DMS 273 (cell line): ENCODE data around the gene LIMA1.
A peak's percentile ranks its signal among the peaks of the same experiment; 100 is the strongest.
"Not testable (repeated sequence)": the region's sequence is repeated elsewhere in the genome, so short reads cannot be mapped to it uniquely, and the experiment has no call there.

Experiments
- DNase-seq: peaks from one replicate; lab custom pipeline; 2025; ENCODE audit not compliant: unreplicated experiment; lab: John Stamatoyannopoulos, UW

Gene LIMA1

GRCh38 chr12:50188875-50189575 is 94.3 kb downstream of the LIMA1 start:
- no peak for DNase-seq

DNA sequence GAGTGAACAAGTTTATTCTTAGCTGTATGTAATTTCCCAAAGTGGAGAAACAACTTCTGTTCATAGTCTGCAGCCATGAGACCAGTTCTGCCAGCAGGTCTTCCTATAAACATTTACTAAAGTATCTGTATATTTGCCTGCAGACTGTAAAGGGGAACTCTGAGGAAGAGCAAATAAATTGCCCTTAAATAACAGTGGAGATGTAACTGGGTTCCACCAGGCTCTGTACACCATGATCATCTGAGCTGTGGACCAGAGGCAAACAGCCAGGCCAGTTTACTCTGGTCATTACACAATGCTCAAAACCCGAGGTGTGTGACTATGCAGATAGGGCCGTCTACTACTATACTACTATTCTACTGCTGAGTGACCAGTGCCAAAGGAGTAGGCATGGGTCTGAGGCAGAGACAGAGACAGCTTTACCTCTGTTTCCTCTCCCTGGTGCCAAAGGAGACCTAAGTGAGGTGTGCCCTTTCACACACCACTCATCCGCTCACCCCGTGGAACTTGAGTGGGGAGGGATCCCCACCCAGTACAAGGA is 95.0 kb downstream of the LIMA1 start:
- DNase-seq: no peak

DNA sequence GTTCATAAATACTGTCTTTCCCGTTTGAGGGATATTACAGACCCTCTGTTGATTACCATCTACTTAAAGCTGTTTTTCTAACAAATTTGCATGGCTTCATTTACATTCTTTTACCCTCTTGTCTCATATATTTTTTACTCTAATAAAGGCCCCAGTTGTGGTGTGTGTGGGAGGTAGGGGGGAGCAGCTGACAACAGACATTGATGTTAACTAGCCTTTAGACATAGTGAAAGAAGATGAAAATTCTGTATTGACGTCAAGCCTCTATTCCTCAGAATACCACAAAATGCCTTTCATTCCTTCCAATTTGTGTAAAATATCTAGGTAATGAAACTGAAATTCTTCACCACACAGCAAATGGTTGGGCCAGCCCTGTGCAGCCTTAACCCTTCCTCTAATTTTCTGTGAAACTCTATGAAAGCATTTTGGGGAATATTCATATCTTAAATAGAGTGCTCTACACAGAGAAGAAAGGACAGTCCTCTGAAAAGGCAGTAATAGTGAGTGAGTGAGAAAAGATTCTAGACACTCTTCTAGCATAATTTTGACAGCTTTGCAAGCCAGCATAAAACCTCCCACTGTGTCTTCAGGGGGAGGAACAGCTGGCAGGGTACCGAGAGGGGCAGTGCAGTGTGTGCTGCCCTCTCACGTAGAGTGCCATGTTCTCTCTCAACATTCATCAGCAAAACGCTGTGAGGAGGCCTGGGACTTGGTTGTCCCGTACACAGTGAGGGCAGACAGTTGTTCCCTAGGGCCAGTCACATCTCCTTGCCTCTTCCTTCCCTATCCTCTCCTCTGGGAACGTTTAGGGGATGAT is 96.0 kb downstream of the LIMA1 start:
- DNase-seq: peak; percentile 45

DNA sequence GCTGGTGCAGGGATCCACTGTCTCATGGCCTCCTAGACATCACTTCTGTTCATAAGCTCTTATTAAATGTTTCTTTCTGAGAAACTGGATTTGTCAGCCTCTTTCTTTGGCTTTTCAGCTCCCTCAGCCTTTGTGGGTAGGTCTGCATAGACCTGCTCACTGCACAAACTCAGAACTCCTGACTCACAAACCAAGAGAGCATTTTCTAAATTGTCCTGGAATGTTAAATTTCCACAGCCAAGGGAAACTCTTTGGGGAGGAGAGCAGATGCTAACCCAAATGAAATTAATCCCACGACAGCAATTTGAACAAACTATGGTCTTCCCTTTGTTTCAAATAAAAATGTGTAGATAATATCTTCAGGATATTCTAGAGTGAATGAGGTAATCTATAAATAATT is 96.6 kb downstream of the LIMA1 start:
- no peak for DNase-seq

- no peak for DNase-seq
Observed at GRCh38 chr12:50185970-50186663, 97.2 kb downstream of the LIMA1 start.

DNA sequence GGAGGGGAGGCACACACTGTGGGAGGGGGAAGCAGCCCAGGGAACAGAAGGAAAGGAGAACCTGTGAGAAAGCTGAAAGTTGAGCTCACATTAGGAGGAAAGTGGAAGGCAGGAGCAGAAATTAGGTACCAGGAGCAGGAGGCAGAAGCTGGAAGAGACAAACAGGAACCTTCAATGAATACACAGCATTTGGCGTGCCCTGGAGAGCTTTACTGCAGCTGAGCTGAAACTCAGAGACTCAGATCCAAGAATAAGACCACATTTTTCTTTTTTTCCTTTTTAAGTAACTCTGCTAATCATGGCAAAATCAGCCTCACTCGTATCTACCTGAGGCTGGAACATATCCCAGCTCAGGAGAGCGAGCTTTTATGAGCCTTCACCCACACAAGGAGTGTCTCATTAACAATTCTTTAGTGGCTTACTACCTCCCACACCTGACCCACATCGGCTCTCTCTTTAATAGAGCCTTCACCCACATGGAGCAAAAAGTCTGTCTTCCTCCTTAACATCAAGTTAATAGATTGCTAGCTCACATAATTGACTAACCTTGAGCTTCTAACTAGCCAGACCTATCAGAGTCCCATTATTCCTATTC is 97.9 kb downstream of the LIMA1 start:
- no peak for DNase-seq

DNA sequence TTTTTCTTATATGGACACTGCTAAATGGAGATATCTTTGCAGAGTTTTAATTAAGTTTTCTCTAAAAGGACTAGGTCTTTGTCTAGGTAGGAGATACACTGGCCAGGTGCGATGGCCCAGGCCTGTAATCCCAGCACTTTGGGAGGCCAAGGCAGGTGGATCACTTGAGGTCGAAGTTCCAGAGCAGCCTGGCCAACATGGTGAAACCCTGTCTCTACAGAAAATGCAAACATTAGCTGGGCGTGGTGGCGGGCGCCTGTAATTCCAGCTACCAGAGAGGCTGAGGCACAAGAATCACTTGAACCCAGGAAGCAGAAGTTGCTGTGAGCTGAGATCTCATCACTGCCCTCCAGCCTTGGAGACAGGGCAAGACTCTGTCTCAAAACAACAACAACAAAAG is 99.1 kb downstream of the LIMA1 start:
- DNase-seq: no peak

GRCh38 chr12:50182461-50182860 is 100.9 kb downstream of the LIMA1 start:
- DNase-seq: peak; percentile 10

- no peak for DNase-seq
Observed at GRCh38 chr12:50181691-50182090, 101.6 kb downstream of the LIMA1 start.

- no peak for DNase-seq
Observed at GRCh38 chr12:50175716-50176026, 107.6 kb downstream of the LIMA1 start.

- peak; percentile 80 for DNase-seq
Observed at GRCh38 chr12:50174971-50175715, 108.2 kb downstream of the LIMA1 start.

DNA sequence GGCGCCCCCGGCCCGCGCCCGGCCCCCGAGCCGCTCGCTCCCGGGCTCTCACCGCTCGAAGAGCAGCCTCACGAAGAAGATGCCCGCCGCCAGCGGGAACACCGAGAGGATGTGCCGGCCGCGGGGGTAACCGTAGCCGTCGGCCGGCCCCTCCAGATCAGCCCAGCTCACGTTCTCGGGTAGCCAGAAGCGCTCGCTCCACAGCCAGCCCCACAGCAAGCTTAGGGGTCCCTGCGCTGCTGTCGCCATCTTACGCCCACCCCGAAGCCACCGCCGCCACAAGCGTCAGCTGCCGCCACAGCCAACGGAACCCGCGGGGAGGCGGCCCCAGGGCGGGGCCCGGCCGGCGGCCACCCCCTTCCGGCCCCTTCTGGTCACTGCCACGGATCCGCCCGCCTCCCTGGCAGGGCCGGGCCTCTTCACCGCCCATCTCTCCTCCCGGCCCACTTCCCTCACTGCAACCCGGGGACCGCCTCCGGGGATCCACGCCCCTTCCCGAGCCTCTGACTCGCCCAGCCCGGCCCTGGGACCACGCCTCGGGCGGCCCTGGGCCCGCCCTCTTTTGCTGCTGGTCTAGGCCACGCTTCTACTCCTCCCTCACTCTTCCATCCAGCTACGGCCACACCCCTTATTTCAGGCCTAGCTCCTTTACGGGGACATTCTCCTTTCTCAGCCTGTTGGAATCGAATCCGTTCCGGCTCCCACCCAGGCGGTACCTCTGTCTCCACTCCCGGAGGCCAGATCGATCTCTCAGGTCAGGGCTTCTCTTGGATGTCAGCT is 116.1 kb downstream of the LIMA1 start, which contains the start of gene CERS5:
Gene CERS5 (minus strand): TSS at position 321 of the 780 bp plus-strand sequence. CDS start 72 bp downstream, at position 249.
- peak; percentile 98 for DNase-seq

- no peak for DNase-seq
Observed at GRCh38 chr12:50166799-50167048, 116.6 kb downstream of the LIMA1 start.

DNA sequence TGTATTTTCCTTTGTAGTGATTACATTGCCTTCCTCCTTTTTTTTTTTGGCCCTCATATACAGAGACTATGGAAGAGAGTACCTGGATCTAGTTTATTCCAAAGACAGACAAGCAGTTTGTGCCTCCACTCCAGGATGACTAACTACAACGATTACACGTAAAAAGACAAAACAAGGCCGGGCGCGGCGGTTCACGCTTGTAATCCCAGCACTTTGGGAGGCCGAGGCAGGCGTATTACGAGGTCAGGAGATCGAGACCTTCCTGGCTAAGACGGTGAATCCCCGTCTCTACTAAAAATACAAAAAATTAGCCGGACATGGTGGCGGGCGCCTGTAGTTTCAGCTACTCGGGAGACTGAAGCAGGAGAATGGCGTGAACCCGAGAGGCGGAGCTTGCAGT is 118.4 kb downstream of the LIMA1 start:
- DNase-seq: no peak

- no peak for DNase-seq
Observed at GRCh38 chr12:50162230-50162629, 121.1 kb downstream of the LIMA1 start.

- DNase-seq: no peak
Observed at GRCh38 chr12:50160643-50161042, 122.7 kb downstream of the LIMA1 start.

GRCh38 chr12:50157259-50157658 is 126.1 kb downstream of the LIMA1 start:
- no peak for DNase-seq

DNA sequence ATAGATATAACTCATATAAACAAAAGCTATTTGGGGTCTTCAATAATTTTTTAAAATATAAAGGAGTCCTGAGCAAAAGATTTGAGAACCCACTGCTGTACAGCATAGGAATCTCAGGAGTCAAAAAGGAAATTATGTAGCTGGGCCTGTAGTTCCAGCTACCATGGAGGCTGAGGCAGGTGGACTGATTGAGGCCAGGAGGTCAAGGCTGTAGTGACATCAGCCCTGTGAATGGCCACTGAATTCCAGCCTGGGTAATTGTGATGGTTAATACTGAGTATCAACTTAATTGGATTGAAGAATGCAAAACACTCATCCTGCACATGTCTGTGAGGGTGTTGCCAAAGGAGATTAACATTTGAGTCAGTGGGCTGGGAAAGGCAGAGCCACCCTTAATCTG is 126.7 kb downstream of the LIMA1 start:
- DNase-seq: no peak

- DNase-seq: not testable (repeated sequence)
Observed at GRCh38 chr12:50154947-50155346, 128.4 kb downstream of the LIMA1 start.

DNA sequence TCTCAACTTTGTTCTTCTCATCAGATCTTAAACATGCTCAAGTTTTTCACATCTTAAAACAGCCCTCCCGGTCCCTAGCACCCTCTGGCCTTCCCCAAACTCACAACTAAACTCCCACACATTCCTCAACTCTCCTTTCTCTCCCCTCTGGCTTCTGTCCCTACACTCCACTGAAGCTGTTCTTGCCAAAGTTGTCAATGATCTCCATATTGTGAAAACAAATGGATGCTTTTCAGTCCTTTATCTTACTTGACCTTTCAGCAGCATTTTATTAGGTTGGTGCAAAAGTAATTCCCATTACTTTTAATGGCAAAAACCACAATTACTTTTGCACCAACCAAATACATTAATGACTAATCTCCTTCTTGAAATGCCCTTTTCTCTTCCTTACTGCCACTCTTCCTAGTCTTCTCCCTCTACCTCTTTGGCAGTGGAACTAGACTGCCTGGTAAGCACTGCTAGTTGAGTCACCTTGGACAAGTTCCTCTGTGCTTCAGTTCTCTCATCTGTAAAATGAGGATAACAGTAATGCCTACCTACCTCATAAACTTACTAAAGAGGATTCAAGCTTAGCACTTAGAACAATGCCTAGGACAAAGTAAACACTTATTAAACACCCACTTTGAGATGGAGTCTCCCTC is 132.2 kb downstream of the LIMA1 start:
- DNase-seq: no peak
